ENCODE measurements around the gene STAM2. TPM values are rescaled to one million over a fixed set of nuclear protein-coding genes. Genes with fewer than 3 reads are reported as not detected.
"Not testable (repeated sequence)": the region's sequence is repeated elsewhere in the genome, so short reads cannot be mapped to it uniquely, and the experiment has no call there.

Gene STAM2
- total and polyA plus RNA-seq, 5 experiments from 2014 or later, result 2.1 to 23.1 (median 5.2) TPM

- ATAC-seq, POLR2A ChIA-PET, DNase-seq, H3K27me3 Mint-ChIP-seq, H3K9me3 Mint-ChIP-seq: not testable (repeated sequence)
- H3K36me3 Mint-ChIP-seq, result peaks cover 0 to 12% (median 11%) of the 10 kb centered on the region in 3 donors
- H3K4me3 Mint-ChIP-seq, result peak overlapping the region in 1 of 10 donors; percentile 38
- H3K27ac Mint-ChIP-seq, result peak overlapping the region in 1 of 10 donors; percentile 40
- peaks cover 25 to 74% (median 63%) of the 10 kb centered on the region in 4 donors for H3K4me1 Mint-ChIP-seq
Measured at GRCh38 chr2:152167470-152167869, 8.1 kb downstream of the STAM2 start.

- ATAC-seq (no peak), DNase-seq (no peak)
- Mint-ChIP-seq H3K27ac (peak overlapping the region in 5 of 10 donors; percentile 29 to 70 (median 40)), H3K4me1 (peaks cover 23 to 71% (median 58%) of the 10 kb centered on the region in 4 donors), H3K4me3 (peak overlapping the region in 2 of 10 donors; percentile 27 to 38), H3K27me3 (no peaks in the 10 kb centered on the region), H3K9me3 (no peaks in the 10 kb centered on the region), H3K36me3 (peaks cover 0 to 13% (median 11%) of the 10 kb centered on the region in 3 donors)
- POLR2A ChIA-PET, result no interaction called here
Measured at GRCh38 chr2:152167065-152167464, 8.5 kb downstream of the STAM2 start.

GRCh38 chr2:152166633-152167032 lies 8.9 kb downstream of the STAM2 start:
- no peak for ATAC-seq
- no peak overlapping the region for H3K4me3 Mint-ChIP-seq
- POLR2A ChIA-PET, result no interaction called here
- no peaks in the 10 kb centered on the region for H3K27me3 Mint-ChIP-seq
- peaks cover 0 to 16% (median 11%) of the 10 kb centered on the region in 3 donors for H3K36me3 Mint-ChIP-seq
- peak overlapping the region in 1 of 10 donors; percentile 29 for H3K27ac Mint-ChIP-seq
- H3K9me3 Mint-ChIP-seq, result peaks cover 0 to 2% (median 0%) of the 10 kb centered on the region in 9 donors
- no peak for DNase-seq
- H3K4me1 Mint-ChIP-seq, result peaks cover 20 to 69% (median 54%) of the 10 kb centered on the region in 4 donors

- no peak for DNase-seq
- H3K36me3 Mint-ChIP-seq, result peaks cover 0 to 18% (median 13%) of the 10 kb centered on the region in 3 donors
- no peak for ATAC-seq
- H3K4me1 Mint-ChIP-seq, result peaks cover 20 to 68% (median 51%) of the 10 kb centered on the region in 4 donors
- POLR2A ChIA-PET, result no interaction called here
- H3K9me3 Mint-ChIP-seq, result peaks cover 0 to 5% (median 0%) of the 10 kb centered on the region in 9 donors
- H3K4me3 Mint-ChIP-seq, result peak overlapping the region in 2 of 10 donors; percentile 7 to 30
- no peak overlapping the region for H3K27ac Mint-ChIP-seq
- no peaks in the 10 kb centered on the region for H3K27me3 Mint-ChIP-seq
Measured at GRCh38 chr2:152165780-152166179, 9.8 kb downstream of the STAM2 start.

GRCh38 chr2:152165306-152165705 lies 10.3 kb downstream of the STAM2 start:
- H3K36me3 Mint-ChIP-seq, result peaks cover 0 to 18% (median 13%) of the 10 kb centered on the region in 3 donors
- DNase-seq (no peak), ATAC-seq (no peak)
- H3K4me1 Mint-ChIP-seq, result peaks cover 20 to 65% (median 49%) of the 10 kb centered on the region in 4 donors
- no peaks in the 10 kb centered on the region for H3K27me3 Mint-ChIP-seq
- no peak overlapping the region for H3K27ac Mint-ChIP-seq
- POLR2A ChIA-PET, result no interaction called here
- H3K9me3 Mint-ChIP-seq, result peaks cover 0 to 5% (median 0%) of the 10 kb centered on the region in 9 donors
- no peak overlapping the region for H3K4me3 Mint-ChIP-seq

GRCh38 chr2:152163669-152164068 lies 11.9 kb downstream of the STAM2 start:
- POLR2A ChIA-PET, H3K27me3 Mint-ChIP-seq, DNase-seq, H3K9me3 Mint-ChIP-seq, H3K4me3 Mint-ChIP-seq, ATAC-seq: not testable (repeated sequence)
- peak overlapping the region in 2 of 10 donors; percentile 40 to 59 for H3K27ac Mint-ChIP-seq
- peaks cover 14 to 58% (median 37%) of the 10 kb centered on the region in 4 donors for H3K4me1 Mint-ChIP-seq
- H3K36me3 Mint-ChIP-seq, result peaks cover 0 to 14% (median 9%) of the 10 kb centered on the region in 3 donors

GRCh38 chr2:152162141-152162540 lies 13.4 kb downstream of the STAM2 start:
- DNase-seq (no peak), ATAC-seq (no peak)
- H3K27me3 Mint-ChIP-seq, result no peaks in the 10 kb centered on the region
- peaks cover 0 to 11% (median 2%) of the 10 kb centered on the region in 9 donors for H3K9me3 Mint-ChIP-seq
- POLR2A ChIA-PET, result no interaction called here
- H3K4me3 Mint-ChIP-seq, result no peak overlapping the region
- peak overlapping the region in 3 of 10 donors; percentile 8 to 57 (median 35) for H3K27ac Mint-ChIP-seq
- peaks cover 5 to 21% (median 18%) of the 10 kb centered on the region in 3 donors for H3K36me3 Mint-ChIP-seq
- H3K4me1 Mint-ChIP-seq, result peaks cover 14 to 53% (median 35%) of the 10 kb centered on the region in 4 donors

GRCh38 chr2:152161598-152161997 lies 14.0 kb downstream of the STAM2 start:
- H3K9me3 Mint-ChIP-seq, result peaks cover 0 to 11% (median 2%) of the 10 kb centered on the region in 9 donors
- H3K27me3 Mint-ChIP-seq, result no peaks in the 10 kb centered on the region
- POLR2A ChIA-PET, result no interaction called here
- H3K36me3 Mint-ChIP-seq, result peaks cover 5 to 27% (median 22%) of the 10 kb centered on the region in 3 donors
- ATAC-seq (no peak), DNase-seq (no peak)
- H3K4me3 Mint-ChIP-seq, result no peak overlapping the region
- peak overlapping the region in 3 of 10 donors; percentile 22 to 57 (median 25) for H3K27ac Mint-ChIP-seq
- H3K4me1 Mint-ChIP-seq, result peaks cover 18 to 49% (median 35%) of the 10 kb centered on the region in 4 donors

GRCh38 chr2:152160378-152160777 lies 15.2 kb downstream of the STAM2 start:
- POLR2A ChIA-PET, H3K27me3 Mint-ChIP-seq, DNase-seq, H3K27ac Mint-ChIP-seq, ATAC-seq, H3K4me3 Mint-ChIP-seq: not testable (repeated sequence)
- Mint-ChIP-seq H3K9me3 (peaks cover 0 to 11% (median 2%) of the 10 kb centered on the region in 9 donors), H3K4me1 (peaks cover 18 to 44% (median 32%) of the 10 kb centered on the region in 4 donors), H3K36me3 (peaks cover 5 to 27% (median 23%) of the 10 kb centered on the region in 3 donors)

- H3K27me3 Mint-ChIP-seq, result no peaks in the 10 kb centered on the region
- POLR2A ChIA-PET, result no interaction called here
Measured at GRCh38 chr2:152157253-152157652, 18.3 kb downstream of the STAM2 start.

GRCh38 chr2:152155209-152155608 lies 20.4 kb downstream of the STAM2 start:
- peaks cover 5 to 23% (median 22%) of the 10 kb centered on the region in 3 donors for H3K36me3 Mint-ChIP-seq
- H3K27me3 Mint-ChIP-seq, result no peaks in the 10 kb centered on the region
- DNase-seq, result no peak
- POLR2A ChIA-PET, result no interaction called here
- H3K4me3 Mint-ChIP-seq, result no peak overlapping the region
- no peak for ATAC-seq
- H3K4me1 Mint-ChIP-seq, result peaks cover 14 to 46% (median 37%) of the 10 kb centered on the region in 4 donors
- H3K27ac Mint-ChIP-seq, result no peak overlapping the region
- H3K9me3 Mint-ChIP-seq, result peaks cover 0 to 7% (median 0%) of the 10 kb centered on the region in 9 donors

More at GRCh38 chr2:152157253-152157652, 18.3 kb downstream of the STAM2 start:
- H3K4me3 Mint-ChIP-seq, result no peak overlapping the region
- peaks cover 5 to 29% (median 21%) of the 10 kb centered on the region in 3 donors for H3K36me3 Mint-ChIP-seq
- peaks cover 16 to 49% (median 35%) of the 10 kb centered on the region in 4 donors for H3K4me1 Mint-ChIP-seq
- no peak overlapping the region for H3K27ac Mint-ChIP-seq
- peaks cover 0 to 11% (median 2%) of the 10 kb centered on the region in 9 donors for H3K9me3 Mint-ChIP-seq
- ATAC-seq (no peak), DNase-seq (no peak)

GRCh38 chr2:152154462-152154861 lies 21.1 kb downstream of the STAM2 start:
- POLR2A ChIA-PET, result no interaction called here
- DNase-seq (no peak), ATAC-seq (no peak)
- Mint-ChIP-seq H3K4me3 (no peak overlapping the region), H3K9me3 (peaks cover 0 to 7% (median 0%) of the 10 kb centered on the region in 9 donors), H3K27ac (peak overlapping the region in 2 of 10 donors; percentile 24 to 56), H3K27me3 (no peaks in the 10 kb centered on the region), H3K36me3 (peaks cover 5 to 24% (median 24%) of the 10 kb centered on the region in 3 donors), H3K4me1 (peaks cover 14 to 42% (median 35%) of the 10 kb centered on the region in 4 donors)

GRCh38 chr2:152134488-152135280 lies 40.9 kb downstream of the STAM2 start:
- DNase-seq, result no peak
- Mint-ChIP-seq H3K36me3 (peaks cover 0 to 51% (median 21%) of the 10 kb centered on the region in 3 donors), H3K4me3 (no peak overlapping the region), H3K27me3 (no peaks in the 10 kb centered on the region), H3K9me3 (no peaks in the 10 kb centered on the region), H3K4me1 (peaks cover 0 to 6% (median 3%) of the 10 kb centered on the region in 4 donors), H3K27ac (peak overlapping the region in 2 of 10 donors; percentile 14 to 39)
- POLR2A ChIA-PET, result interaction anchor here (0.6 kb wide), 1 partner anchor 193 kb away, joined by 7 read pairs; no protein-coding TSS in a partner anchor
- no peak for ATAC-seq
